Endodermal cell (in vitro differentiated cells): ENCODE results near the gene SYCE3. TPM values are rescaled to one million over a fixed set of nuclear protein-coding genes. Genes with fewer than 3 reads are reported as not detected.

ENCODE experiments used
- DNase-seq: peaks from one replicate; pipeline ENCODE4 v3.0.0-alpha.2; 2017
- H3K27ac ChIP-seq: 2 replicates; pipeline ENCODE4 v1.5.1; 2013; ENCODE audit warnings: mild to moderate bottlenecking, low read depth, low read length, moderate library complexity
- H3K27me3 ChIP-seq: 2 replicates; pipeline ENCODE4 v1.6.1; 2013; ENCODE audit warnings: mild to moderate bottlenecking, low read length, moderate library complexity; ENCODE audit not compliant: insufficient read depth, control insufficient read depth, poor library complexity, severe bottlenecking
- H3K36me3 ChIP-seq: 2 replicates; pipeline ENCODE4 v1.7.0; 2013; ENCODE audit warnings: mild to moderate bottlenecking, low read length, moderate library complexity; ENCODE audit not compliant: control insufficient read depth, insufficient read depth
- H3K4me1 ChIP-seq: one replicate; pipeline ENCODE4 v1.7.0; 2013; ENCODE audit warnings: low read length; ENCODE audit not compliant: control insufficient read depth, insufficient read depth
- H3K4me3 ChIP-seq: 2 replicates; pipeline ENCODE4 v1.5.1; 2013; ENCODE audit warnings: mild to moderate bottlenecking, low read length, moderate library complexity
- H3K9ac ChIP-seq: 2 replicates; pipeline ENCODE4 v1.6.1; 2013; ENCODE audit warnings: mild to moderate bottlenecking, low read length, moderate library complexity; ENCODE audit not compliant: poor library complexity, severe bottlenecking; ENCODE audit errors: extremely low read depth
- H3K9me3 ChIP-seq: 2 replicates; pipeline ENCODE4 v1.6.1; 2013; ENCODE audit warnings: mild to moderate bottlenecking, low read length, moderate library complexity; ENCODE audit not compliant: control insufficient read depth
- H3K27ac Mint-ChIP-seq: 2 replicates; pipeline ENCODE4 v1.8.0; 2020; ENCODE audit warnings: mixed read lengths
- H3K27me3 Mint-ChIP-seq: 2 replicates; pipeline ENCODE4 v1.8.0; 2021; ENCODE audit warnings: mild to moderate bottlenecking, mixed read lengths; ENCODE audit not compliant: insufficient read depth
- H3K36me3 Mint-ChIP-seq: 2 replicates; pipeline ENCODE4 v1.8.0; 2020; ENCODE audit warnings: low read depth, mixed read lengths
- H3K4me1 Mint-ChIP-seq: 2 replicates; pipeline ENCODE4 v1.8.0; 2020; ENCODE audit warnings: mixed read lengths
- H3K4me3 Mint-ChIP-seq: 2 replicates; pipeline ENCODE4 v1.8.0; 2020; ENCODE audit warnings: mild to moderate bottlenecking, moderate library complexity, mixed read lengths
- H3K9me3 Mint-ChIP-seq: 2 replicates; pipeline ENCODE4 v1.8.0; 2020; ENCODE audit warnings: mild to moderate bottlenecking, mixed read lengths
- CTCF ChIP-seq: fragments of 200-600 bp; sonication (generic); conservative IDR thresholded peaks from 2 replicates; pipeline ENCODE4 v1.5.0; 2021; ENCODE audit warnings: antibody characterized with exemption, mild to moderate bottlenecking
- WGBS, 2 experiments: methylation state at CpG; one replicate each; pipeline versions ENCODE4 v1.1.5 to v1.1.7; 2013; ENCODE audit warnings: missing lambda C conversion rate in 2 of 2, mixed read lengths in 1 of 2; ENCODE audit not compliant: insufficient coverage in 1 of 2, insufficient read length in 1 of 2; 5-methylcytosine and 5-hydroxymethylcytosine counted together
- total RNA-seq, 2 donors: library from RNA; stranded (reverse); fragmentation: NEBNext Ultra II Directional in 1 of 2; extraction: Animal tissue kit (Norgen Biotek cat#: 25700) in 1 of 2; gene quantifications; 2 replicates in 1 of 2; 3 replicates in 1 of 2; pipeline ENCODE4 v1.2.1, GENCODE V29; 2021

The SYCE3 gene
- total RNA-seq, 2 donors from 2014 or later: 0.70 to 0.91 TPM

GRCh38 chr22:50569041-50569459 is 6.3 kb upstream of the SYCE3 start:
- Mint-ChIP-seq H3K27me3 (peaks cover 12% of the 10 kb centered on the region), H3K4me3 (no peak overlapping the region), H3K9me3 (no peaks in the 10 kb centered on the region), H3K27ac (no peak overlapping the region), H3K4me1 (no peaks in the 10 kb centered on the region), H3K36me3 (peaks cover 50% of the 10 kb centered on the region)
- peaks cover 9% of the 10 kb centered on the region for H3K27me3 ChIP-seq
- H3K4me1 ChIP-seq: no peaks in the 10 kb centered on the region
- 95 to 99% methylated on average over 7 of the region's 8 CpGs for WGBS, 2 experiments
- no peak for TF ChIP-seq CTCF
- no peak for DNase-seq
- H3K27ac ChIP-seq: no peak overlapping the region
- no peak overlapping the region for H3K9ac ChIP-seq
- peaks cover 62% of the 10 kb centered on the region for H3K36me3 ChIP-seq
- H3K9me3 ChIP-seq: no peaks in the 10 kb centered on the region
- no peak overlapping the region for H3K4me3 ChIP-seq

DNA sequence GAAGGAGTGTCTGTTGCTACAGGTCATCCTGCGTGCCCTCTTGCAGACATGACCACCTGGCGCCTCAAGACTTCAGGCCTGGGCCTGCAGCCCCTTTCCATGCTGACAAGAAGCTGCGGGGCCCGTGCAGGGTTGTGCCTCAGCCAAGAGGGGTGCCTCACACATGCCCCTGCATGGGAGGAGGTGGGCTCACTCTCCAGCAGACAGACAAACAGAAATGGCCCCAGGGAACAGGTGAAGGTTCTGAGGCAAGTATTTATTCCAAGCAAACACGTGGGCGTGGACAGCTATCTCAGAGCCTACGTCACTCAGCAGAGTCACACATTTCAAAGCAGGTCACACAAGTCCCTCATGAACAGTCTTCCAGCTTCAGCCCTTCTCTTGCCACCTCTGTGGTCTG is 5.9 kb upstream of the SYCE3 start:
- 95 to 96% methylated on average over 6 to 7 of the region's 7 CpGs for WGBS, 2 experiments
- no peaks in the 10 kb centered on the region for H3K4me1 ChIP-seq
- no peak for TF ChIP-seq CTCF
- no peaks in the 10 kb centered on the region for H3K9me3 ChIP-seq
- Mint-ChIP-seq H3K4me3 (no peak overlapping the region), H3K36me3 (peaks cover 50% of the 10 kb centered on the region), H3K4me1 (peaks cover under 1% of the 10 kb centered on the region), H3K27me3 (peaks cover 15% of the 10 kb centered on the region), H3K9me3 (no peaks in the 10 kb centered on the region), H3K27ac (no peak overlapping the region)
- peaks cover 13% of the 10 kb centered on the region for H3K27me3 ChIP-seq
- H3K4me3 ChIP-seq: no peak overlapping the region
- no peak overlapping the region for H3K27ac ChIP-seq
- DNase-seq: no peak
- peaks cover 59% of the 10 kb centered on the region for H3K36me3 ChIP-seq
- H3K9ac ChIP-seq: no peak overlapping the region

DNA sequence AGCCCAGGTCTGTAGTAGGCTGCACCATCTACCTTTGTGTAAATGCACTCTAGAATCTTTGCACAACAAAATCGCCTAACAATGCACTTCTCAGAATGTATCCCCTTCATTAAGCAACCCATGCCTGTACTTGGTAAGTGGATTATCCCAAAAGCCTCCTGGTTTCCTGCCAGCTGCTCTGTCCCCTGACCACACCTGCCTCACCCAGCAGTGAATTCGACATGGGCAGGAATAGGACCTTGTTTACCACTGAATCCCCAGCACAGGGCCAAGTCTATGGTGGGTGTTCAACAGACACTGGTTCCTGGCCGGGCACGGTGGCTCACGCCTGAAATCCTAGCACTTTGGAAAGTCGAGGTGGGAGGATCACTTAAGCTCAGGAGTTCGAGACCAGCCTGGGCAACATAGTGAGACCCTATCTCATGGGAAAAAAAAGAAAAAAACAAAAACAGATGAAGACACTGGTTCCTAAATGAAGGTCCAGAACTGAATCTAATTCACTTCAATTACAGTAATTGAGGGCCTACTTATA is 5.1 kb upstream of the SYCE3 start:
- Mint-ChIP-seq H3K4me3 (no peak overlapping the region), H3K27me3 (peaks cover 22% of the 10 kb centered on the region), H3K9me3 (no peaks in the 10 kb centered on the region), H3K4me1 (peaks cover 6% of the 10 kb centered on the region), H3K27ac (no peak overlapping the region), H3K36me3 (peaks cover 48% of the 10 kb centered on the region)
- H3K27me3 ChIP-seq: peaks cover 16% of the 10 kb centered on the region
- H3K27ac ChIP-seq: no peak overlapping the region
- DNase-seq: no peak
- H3K9me3 ChIP-seq: no peaks in the 10 kb centered on the region
- H3K4me1 ChIP-seq: no peaks in the 10 kb centered on the region
- no peak overlapping the region for H3K9ac ChIP-seq
- peaks cover 51% of the 10 kb centered on the region for H3K36me3 ChIP-seq
- no peak for TF ChIP-seq CTCF
- H3K4me3 ChIP-seq: no peak overlapping the region
- 92 to 96% methylated on average over 6 to 7 of the region's 7 CpGs for WGBS, 2 experiments
